HepG2 (cell line): Measurements from ENCODE around the gene PHACTR1. TPM values are rescaled to one million over a fixed set of nuclear protein-coding genes. Genes with fewer than 3 reads are reported as not detected.
A peak's percentile ranks its signal among the peaks of the same experiment; 100 is the strongest.

ENCODE experiments used
- ATAC-seq: fragments of 200-7000 bp; cut with Tn5 transposase; 3 replicates; pipeline ENCODE4 v1.9.1; 2020; ENCODE audit warnings: mild to moderate bottlenecking, moderate library complexity
- BruUV-seq: library from RNA; stranded (reverse); fragments of 400-500 nt; replicated peaks from 2 replicates; lab custom pipeline; 2021; lab: Mats Ljungman, UMichigan
- CTCF ChIA-PET: fragments of 300-600 bp; formaldehyde crosslinking; extraction: SDS; loops from one replicate; lab custom pipeline; 2021; ENCODE audit warnings: low total read pairs, inconsistent platforms, low intra/inter-chr PET ratio; lab: Yijun Ruan, JAX
- POLR2A ChIA-PET: fragments of 350-600 bp; sonication (Branson Sonifier 250); formaldehyde crosslinking; loops from one replicate; lab custom pipeline; 2020; ENCODE audit warnings: antibody characterized with exemption, inconsistent platforms; lab: Yijun Ruan, JAX
- DNase-seq: peaks from one replicate; pipeline ENCODE4 v3.0.0-alpha.2; 2015; ENCODE audit warnings: low spot score
- FAIRE-seq: peaks from 3 replicates; lab custom pipeline; 2011; peaks lifted over from hg19 to GRCh38; lab: Jason Lieb, UNC
- H2AFZ ChIP-seq: one replicate; pipeline ENCODE4 v1.6.1; 2011; ENCODE audit warnings: low read length, inconsistent platforms
- H3K27ac ChIP-seq: fragments of 300-600 bp; 3 replicates; pipeline ENCODE4 v1.8.0; 2011; ENCODE audit warnings: mixed run types, mild to moderate bottlenecking, mixed read lengths, low read length, inconsistent platforms; ENCODE audit not compliant: insufficient read depth; ENCODE audit errors: extremely low read length
- H3K27me3 ChIP-seq, 2 experiments: fragments of 200-600 bp in 1 of 2; 2 replicates in 1 of 2; 3 replicates in 1 of 2; pipeline versions ENCODE4 v1.6.0 to v1.8.0; 2011; ENCODE audit warnings: low read length in 2 of 2, mild to moderate bottlenecking in 2 of 2, moderate library complexity in 2 of 2, inconsistent platforms in 1 of 2; ENCODE audit not compliant: insufficient read depth in 2 of 2, control insufficient read depth in 1 of 2
- H3K36me3 ChIP-seq, 2 experiments: fragments of 200-600 bp in 1 of 2; replicated peaks in 1 of 2; 2 replicates in 1 of 2; 3 replicates in 1 of 2; pipeline versions ENCODE4 v1.5.1 to v1.8.0; 2011; ENCODE audit warnings: low read length in 2 of 2, inconsistent platforms in 1 of 2; ENCODE audit not compliant: insufficient read depth in 2 of 2, control insufficient read depth in 1 of 2
- H3K4me1 ChIP-seq: 2 replicates; pipeline ENCODE4 v1.5.1; 2012; ENCODE audit warnings: low read length, inconsistent platforms; ENCODE audit not compliant: insufficient read depth
- H3K4me2 ChIP-seq: 2 replicates; pipeline ENCODE4 v1.6.0; 2011; ENCODE audit warnings: low read depth, low read length, inconsistent platforms
- H3K4me3 ChIP-seq, 3 experiments: fragments of 200-600 bp in 1 of 3; sonication (generic), shearing (Covaris generic) in 1 of 3; replicated peaks in 1 of 3; 2 replicates each; pipeline ENCODE4 v1.5.1; 2011 to 2016; ENCODE audit warnings: low read length in 3 of 3, inconsistent platforms in 2 of 3, low read depth in 2 of 3, mild to moderate bottlenecking in 2 of 3, control low read depth in 1 of 3, mixed read lengths in 1 of 3; ENCODE audit not compliant: insufficient read depth in 1 of 3
- H3K79me2 ChIP-seq: one replicate; pipeline ENCODE4 v1.6.1; 2011; ENCODE audit warnings: low read length, inconsistent platforms; ENCODE audit not compliant: insufficient read depth
- H3K9ac ChIP-seq: 2 replicates; pipeline ENCODE4 v1.6.0; 2011; ENCODE audit warnings: mild to moderate bottlenecking, low read depth, low read length, inconsistent platforms; ENCODE audit not compliant: insufficient read depth
- H3K9me3 ChIP-seq: 2 replicates; pipeline ENCODE4 v1.5.1; 2012; ENCODE audit warnings: mild to moderate bottlenecking, low read length
- H4K20me1 ChIP-seq: 2 replicates; pipeline ENCODE4 v1.6.0; 2011; ENCODE audit warnings: inconsistent platforms, mild to moderate bottlenecking, low read length, moderate library complexity; ENCODE audit not compliant: insufficient read depth
- HNRNPK ChIP-seq: fragments of 200-400 bp; formaldehyde crosslinking; IDR thresholded peaks from 2 replicates; pipeline ENCODE4 v1.6.1; 2018; ENCODE audit warnings: low read length, low read depth, moderate library complexity, mild to moderate bottlenecking; ENCODE audit not compliant: poor library complexity, severe bottlenecking
- KDM2A ChIP-seq: sonication (generic); formaldehyde crosslinking; IDR thresholded peaks from 2 replicates; pipeline ENCODE4 v1.4.0; 2020; ENCODE audit warnings: low read depth, missing genetic modification reagents, borderline replicate concordance
- KLF16 ChIP-seq, 2 experiments: sonication (generic) in 1 of 2; formaldehyde crosslinking in 1 of 2; IDR thresholded peaks; 2 replicates each; pipeline versions ENCODE4 v1.6.1 to v1.8.0; 2016 to 2023; ENCODE audit warnings: missing genetic modification reagents in 2 of 2, missing compliant biosample characterization in 1 of 2
- PHB2 ChIP-seq: fragments of 450-650 bp; IDR thresholded peaks from 2 replicates; pipeline ENCODE4 v1.6.1; 2018; ENCODE audit not compliant: partially characterized antibody
- PRDM15 ChIP-seq: sonication (generic); formaldehyde crosslinking; IDR thresholded peaks from 2 replicates; pipeline ENCODE4 v1.4.0; 2020; ENCODE audit warnings: missing genetic modification reagents
- RXRB ChIP-seq: IDR thresholded peaks from 2 replicates; pipeline ENCODE4 v1.6.1; 2016; ENCODE audit warnings: borderline replicate concordance, missing genetic modification reagents, missing compliant biosample characterization
- SMYD3 ChIP-seq: sonication (generic); formaldehyde crosslinking; IDR thresholded peaks from 2 replicates; pipeline ENCODE4 v1.8.1; 2023; ENCODE audit warnings: mild to moderate bottlenecking, missing genetic modification reagents
- ZFP90 ChIP-seq: sonication (generic); formaldehyde crosslinking; IDR thresholded peaks from 2 replicates; pipeline ENCODE4 v1.8.0; 2022; ENCODE audit warnings: missing genetic modification reagents, mild to moderate bottlenecking, inconsistent platforms, borderline replicate concordance
- ZNF10 ChIP-seq: sonication (generic); formaldehyde crosslinking; IDR thresholded peaks from 2 replicates; pipeline ENCODE4 v1.4.0; 2020; ENCODE audit warnings: mild to moderate bottlenecking, low read depth, missing genetic modification reagents, borderline replicate concordance
- ZNF296 ChIP-seq: sonication (generic); formaldehyde crosslinking; conservative IDR thresholded peaks from 2 replicates; pipeline ENCODE4 v1.5.0; 2020; ENCODE audit warnings: mild to moderate bottlenecking, missing genetic modification reagents
- ZNF354B ChIP-seq: sonication (generic); formaldehyde crosslinking; IDR thresholded peaks from 2 replicates; pipeline ENCODE4 v1.8.0; 2022; ENCODE audit warnings: mild to moderate bottlenecking, missing genetic modification reagents
- ZNF576 ChIP-seq: sonication (generic); formaldehyde crosslinking; IDR thresholded peaks from 2 replicates; pipeline ENCODE4 v1.4.0; 2020; ENCODE audit warnings: mild to moderate bottlenecking, missing genetic modification reagents
- ZNF614 ChIP-seq: IDR thresholded peaks from 2 replicates; pipeline ENCODE4 v1.6.1; 2018; ENCODE audit warnings: missing biosample characterization, missing genetic modification reagents, inconsistent platforms, borderline replicate concordance
- ZNF777 ChIP-seq: sonication (generic); formaldehyde crosslinking; IDR thresholded peaks from 2 replicates; pipeline ENCODE4 v1.4.0; 2020; ENCODE audit warnings: missing genetic modification reagents
- WGBS: methylation state at CpG from one replicate; pipeline ENCODE4 v1.1.6; 2017; ENCODE audit warnings: low lambda C conversion rate; 5-methylcytosine and 5-hydroxymethylcytosine counted together
- in situ Hi-C: cut with HindIII; loops from 2 replicates; pipeline ENCODE4 v1.10.0; 2017; ENCODE audit warnings: low pct_unique_long_range_greater_than_20kb; ENCODE audit not compliant: extremely low pct_ligation_motif_present
- intact Hi-C: fragments of 100-400 bp; cut with micrococcal nuclease; formaldehyde crosslinking; loops from one replicate; pipeline ENCODE4 v1.10.0; 2022; ENCODE audit not compliant: unreplicated experiment
- polyA plus RNA-seq, 8 experiments: library from polyadenylated mRNA; depleted of rRNA in 3 of 8; stranded (reverse) in 7 of 8; unstranded in 1 of 8; fragments of >200 nt; fragmentation: Illumina TruSeq in 4 of 8; extraction: Trizol in 4 of 8; gene quantifications; 2 replicates each; pipeline versions ENCODE4 v1.2.1 to v1.2.3, GENCODE V29; 2011 to 2016; ENCODE audit warnings: low read depth in 4 of 8, missing spikeins in 1 of 8, mixed read lengths in 1 of 8; ENCODE audit not compliant: insufficient read depth in 1 of 8
- total RNA-seq, 5 experiments: library from RNA; depleted of rRNA; stranded (reverse); fragments of >200 nt; fragmentation: Illumina TruSeq; extraction: Trizol; gene quantifications; 2 replicates each; pipeline ENCODE4 v1.2.3, GENCODE V29; 2016; ENCODE audit warnings: low read depth in 1 of 5

PHACTR1 gene
- total and polyA plus RNA-seq, 2 of the 13 experiments (the other 11 are each of a cell fraction or from before 2014, with no cell fraction given) = 0.09 TPM; not detected in 1

- DNase-seq (no peak), FAIRE-seq (no peak), ATAC-seq (no peak)
- no peak overlapping the region for H2AFZ ChIP-seq
- no peaks in the 10 kb centered on the region for H3K9me3 ChIP-seq
- intact Hi-C loops (no loop called here), in situ Hi-C loops (no loop called here)
- ChIA-PET POLR2A (no interaction called here), CTCF (no interaction called here)
- H3K4me3 ChIP-seq = no peak overlapping the region
- no peak overlapping the region for H3K9ac ChIP-seq
- no peaks in the 10 kb centered on the region for H4K20me1 ChIP-seq
- under 1% methylated on average over 4 of the region's 4 CpGs for WGBS
- H3K4me2 ChIP-seq = no peak overlapping the region
- peak; percentile 79 for TF ChIP-seq HNRNPK
- no peak for TF ChIP-seq ZNF296 (CRISPR knock-in tag)
- peaks cover 0 to 3% of the 10 kb centered on the region in 2 experiments; a peak in 1 of 5 replicates for H3K27me3 ChIP-seq
- H3K79me2 ChIP-seq = no peaks in the 10 kb centered on the region
- no peak overlapping the region for H3K27ac ChIP-seq
- H3K4me1 ChIP-seq = no peaks in the 10 kb centered on the region
- no peaks in the 10 kb centered on the region for H3K36me3 ChIP-seq
- BruUV-seq = no TSS peak
Observed at GRCh38 chr6:12750416-12750815, 33.8 kb downstream of the PHACTR1 start.

- Histone ChIP-seq H3K79me2 (no peaks in the 10 kb centered on the region), H3K9me3 (no peaks in the 10 kb centered on the region), H3K4me1 (no peaks in the 10 kb centered on the region), H3K27ac (no peak overlapping the region), H3K36me3 (no peaks in the 10 kb centered on the region), H2AFZ (no peak overlapping the region), H4K20me1 (no peaks in the 10 kb centered on the region), H3K4me3 (no peak overlapping the region), H3K9ac (no peak overlapping the region), H3K27me3 (peaks cover 0 to 3% of the 10 kb centered on the region in 2 experiments; a peak in 2 of 5 replicates), H3K4me2 (no peak overlapping the region)
- in situ Hi-C loops = no loop called here
- CTCF ChIA-PET = no interaction called here
- BruUV-seq = no TSS peak
- intact Hi-C loops = no loop called here
- peak; percentile 35 for DNase-seq
- POLR2A ChIA-PET = no interaction called here
- 46% methylated on average over 10 of the region's 10 CpGs for WGBS
- peak; percentile 78 for ATAC-seq
- peak; percentile 57 for FAIRE-seq
- TF ChIP-seq ZNF10 (CRISPR knock-in tag) (no peak), RXRB (CRISPR knock-in tag) (peak; percentile 61), ZNF576 (CRISPR knock-in tag) (no peak), KDM2A (CRISPR knock-in tag) (0 out of 2 replicates have a peak, but pooled peaks have one; percentile 33), SMYD3 (no peak), PHB2 (no peak), PRDM15 (CRISPR knock-in tag) (0 out of 2 replicates have a peak, but pooled peaks have one; percentile 45), ZFP90 (CRISPR knock-in tag) (0 out of 2 replicates have a peak, but pooled peaks have one; percentile 58), ZNF614 (CRISPR knock-in tag) (peak; percentile 55; the same call in 1 of the 2 replicates), KLF16 (CRISPR knock-in tag; IDR thresholded peaks at IDR 0.05) (peak in 1 of 2 experiments; percentile 88; a peak in 2 of 4 replicates), ZNF777 (CRISPR knock-in tag) (0 out of 2 replicates have a peak, but pooled peaks have one; percentile 35), ZNF354B (CRISPR knock-in tag) (no peak)
Observed at GRCh38 chr6:12751694-12752325, 35.2 kb downstream of the PHACTR1 start.
